Endothelial cell (in vitro differentiated cells): ENCODE data around the gene MYG1. TPM values are rescaled to one million over a fixed set of nuclear protein-coding genes. Genes with fewer than 3 reads are reported as not detected.

Experiments used
- DNase-seq: peaks from one replicate; pipeline ENCODE4 v3.0.0; 2021; ENCODE audit warnings: low spot score
- H3K27ac Mint-ChIP-seq: one replicate; pipeline ENCODE4 v1.8.0; 2021; ENCODE audit warnings: mixed read lengths, inconsistent platforms; ENCODE audit not compliant: unreplicated experiment
- H3K27me3 Mint-ChIP-seq: one replicate; pipeline ENCODE4 v1.8.0; 2021; ENCODE audit warnings: mild to moderate bottlenecking, moderate library complexity, mixed read lengths, inconsistent platforms; ENCODE audit not compliant: unreplicated experiment
- H3K36me3 Mint-ChIP-seq: one replicate; pipeline ENCODE4 v1.8.0; 2021; ENCODE audit warnings: mild to moderate bottlenecking, low read depth, mixed read lengths, inconsistent platforms; ENCODE audit not compliant: unreplicated experiment
- H3K4me1 Mint-ChIP-seq: one replicate; pipeline ENCODE4 v1.8.0; 2021; ENCODE audit warnings: mild to moderate bottlenecking, mixed read lengths, inconsistent platforms; ENCODE audit not compliant: unreplicated experiment
- H3K4me3 Mint-ChIP-seq: one replicate; pipeline ENCODE4 v1.8.0; 2021; ENCODE audit warnings: mild to moderate bottlenecking, mixed read lengths, inconsistent platforms; ENCODE audit not compliant: unreplicated experiment
- H3K9me3 Mint-ChIP-seq: one replicate; pipeline ENCODE4 v1.8.0; 2021; ENCODE audit warnings: mixed read lengths, inconsistent platforms; ENCODE audit not compliant: unreplicated experiment
- total RNA-seq: library from RNA; stranded (reverse); fragmentation: NEBNext Ultra II Directional; extraction: Animal tissue kit (Norgen Biotek cat#: 25700); gene quantifications from one replicate; pipeline ENCODE4 v1.2.1, GENCODE V29; 2021; ENCODE audit not compliant: unreplicated experiment
- TF ChIP-seq, protein P1 (sequence below): fragments of 200-600 bp; sonication (generic); IDR thresholded peaks from one replicate; pipeline ENCODE4 v1.5.0; 2021; ENCODE audit warnings: antibody characterized with exemption; ENCODE audit not compliant: unreplicated experiment

Gene MYG1
- total RNA-seq, 1 donor from 2014 or later, result 55.3 TPM

DNA sequence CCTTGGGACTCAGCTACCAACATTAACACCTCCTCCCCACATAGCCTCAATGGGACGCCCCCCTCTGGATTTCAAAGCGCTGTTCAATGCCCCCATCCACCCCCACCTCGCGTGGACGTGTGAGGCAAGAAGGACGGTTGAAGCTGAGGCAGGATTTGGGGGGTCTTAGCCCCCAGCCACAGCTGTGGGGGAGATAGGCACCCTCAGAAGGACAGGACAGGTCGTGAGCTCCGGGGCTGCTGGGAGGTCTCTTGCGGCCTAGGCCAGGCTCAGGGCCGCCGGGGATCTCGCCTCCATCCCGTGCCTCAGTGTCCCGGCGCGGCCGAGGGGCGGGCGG lies 45.0 kb downstream of the MYG1 start:
- H3K9me3 Mint-ChIP-seq, result no peaks in the 10 kb centered on the region
- no peaks in the 10 kb centered on the region for H3K36me3 Mint-ChIP-seq
- DNase-seq, result no peak
- no peak overlapping the region for H3K27ac Mint-ChIP-seq
- H3K27me3 Mint-ChIP-seq, result peaks cover 13% of the 10 kb centered on the region
- peaks cover 46% of the 10 kb centered on the region for H3K4me1 Mint-ChIP-seq
- TF ChIP-seq, protein P1, sequence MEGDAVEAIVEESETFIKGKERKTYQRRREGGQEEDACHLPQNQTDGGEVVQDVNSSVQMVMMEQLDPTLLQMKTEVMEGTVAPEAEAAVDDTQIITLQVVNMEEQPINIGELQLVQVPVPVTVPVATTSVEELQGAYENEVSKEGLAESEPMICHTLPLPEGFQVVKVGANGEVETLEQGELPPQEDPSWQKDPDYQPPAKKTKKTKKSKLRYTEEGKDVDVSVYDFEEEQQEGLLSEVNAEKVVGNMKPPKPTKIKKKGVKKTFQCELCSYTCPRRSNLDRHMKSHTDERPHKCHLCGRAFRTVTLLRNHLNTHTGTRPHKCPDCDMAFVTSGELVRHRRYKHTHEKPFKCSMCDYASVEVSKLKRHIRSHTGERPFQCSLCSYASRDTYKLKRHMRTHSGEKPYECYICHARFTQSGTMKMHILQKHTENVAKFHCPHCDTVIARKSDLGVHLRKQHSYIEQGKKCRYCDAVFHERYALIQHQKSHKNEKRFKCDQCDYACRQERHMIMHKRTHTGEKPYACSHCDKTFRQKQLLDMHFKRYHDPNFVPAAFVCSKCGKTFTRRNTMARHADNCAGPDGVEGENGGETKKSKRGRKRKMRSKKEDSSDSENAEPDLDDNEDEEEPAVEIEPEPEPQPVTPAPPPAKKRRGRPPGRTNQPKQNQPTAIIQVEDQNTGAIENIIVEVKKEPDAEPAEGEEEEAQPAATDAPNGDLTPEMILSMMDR, result no peak
- H3K4me3 Mint-ChIP-seq, result peak overlapping the region; percentile 76

GRCh38 chr12:53344824-53345485 lies 45.5 kb downstream of the MYG1 start:
- Mint-ChIP-seq H3K4me1 (peaks cover 42% of the 10 kb centered on the region), H3K27ac (peak overlapping the region; percentile 95), H3K27me3 (peaks cover 10% of the 10 kb centered on the region), H3K4me3 (peak overlapping the region; percentile 91), H3K36me3 (no peaks in the 10 kb centered on the region), H3K9me3 (no peaks in the 10 kb centered on the region)
- TF ChIP-seq, protein P1, result peak; percentile 32
- DNase-seq, result peak; percentile 79

- Mint-ChIP-seq H3K4me1 (peaks cover 37% of the 10 kb centered on the region), H3K27ac (peak overlapping the region; percentile 69), H3K4me3 (peak overlapping the region; percentile 72), H3K36me3 (no peaks in the 10 kb centered on the region), H3K9me3 (no peaks in the 10 kb centered on the region), H3K27me3 (peaks cover 10% of the 10 kb centered on the region)
- peak; percentile 52 for DNase-seq
- TF ChIP-seq, protein P1, result no peak
These were observed 46.1 kb downstream of the MYG1 start for GRCh38 chr12:53345486-53346188.

- no peak overlapping the region for H3K4me3 Mint-ChIP-seq
- TF ChIP-seq, protein P1, result no peak
- DNase-seq, result no peak
- H3K27ac Mint-ChIP-seq, result peak overlapping the region; percentile 25
- no peaks in the 10 kb centered on the region for H3K9me3 Mint-ChIP-seq
- peaks cover 29% of the 10 kb centered on the region for H3K4me1 Mint-ChIP-seq
- no peaks in the 10 kb centered on the region for H3K36me3 Mint-ChIP-seq
- H3K27me3 Mint-ChIP-seq, result peaks cover 8% of the 10 kb centered on the region
These were observed 47.0 kb downstream of the MYG1 start for GRCh38 chr12:53346491-53346890.

DNA sequence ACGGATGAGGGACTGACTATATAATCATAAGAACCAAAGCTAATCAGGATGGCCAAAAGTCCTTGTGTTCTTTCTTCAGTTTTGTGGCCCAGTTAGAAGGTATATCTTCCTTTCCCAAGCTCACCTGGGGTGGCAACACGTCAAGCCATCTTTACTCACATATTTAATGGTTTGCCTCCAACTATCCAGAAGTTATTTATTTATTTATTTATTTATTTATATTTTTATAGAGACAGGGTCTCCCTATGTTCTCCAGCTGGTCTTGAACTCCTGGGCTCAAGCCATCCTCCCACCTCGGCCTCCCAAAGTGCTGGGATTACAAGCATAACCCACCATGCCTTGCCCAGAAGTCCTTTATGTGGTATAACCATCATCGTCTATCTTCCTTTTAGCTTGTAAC lies 48.4 kb downstream of the MYG1 start:
- H3K9me3 Mint-ChIP-seq, result no peaks in the 10 kb centered on the region
- no peak overlapping the region for H3K4me3 Mint-ChIP-seq
- H3K4me1 Mint-ChIP-seq, result peaks cover 36% of the 10 kb centered on the region
- TF ChIP-seq, protein P1, result no peak
- no peak overlapping the region for H3K27ac Mint-ChIP-seq
- no peaks in the 10 kb centered on the region for H3K36me3 Mint-ChIP-seq
- H3K27me3 Mint-ChIP-seq, result peaks cover 7% of the 10 kb centered on the region
- DNase-seq, result no peak
